CD4-positive, alpha-beta T cell treated with Interleukin-6 for 4 hours (primary cell): ENCODE data around the gene BCL11B.

ENCODE experiments used
- DNase-seq: peaks from one replicate; pipeline ENCODE4 v3.0.0-alpha.2; 2020; ENCODE audit warnings: mixed read lengths

Gene BCL11B

DNA sequence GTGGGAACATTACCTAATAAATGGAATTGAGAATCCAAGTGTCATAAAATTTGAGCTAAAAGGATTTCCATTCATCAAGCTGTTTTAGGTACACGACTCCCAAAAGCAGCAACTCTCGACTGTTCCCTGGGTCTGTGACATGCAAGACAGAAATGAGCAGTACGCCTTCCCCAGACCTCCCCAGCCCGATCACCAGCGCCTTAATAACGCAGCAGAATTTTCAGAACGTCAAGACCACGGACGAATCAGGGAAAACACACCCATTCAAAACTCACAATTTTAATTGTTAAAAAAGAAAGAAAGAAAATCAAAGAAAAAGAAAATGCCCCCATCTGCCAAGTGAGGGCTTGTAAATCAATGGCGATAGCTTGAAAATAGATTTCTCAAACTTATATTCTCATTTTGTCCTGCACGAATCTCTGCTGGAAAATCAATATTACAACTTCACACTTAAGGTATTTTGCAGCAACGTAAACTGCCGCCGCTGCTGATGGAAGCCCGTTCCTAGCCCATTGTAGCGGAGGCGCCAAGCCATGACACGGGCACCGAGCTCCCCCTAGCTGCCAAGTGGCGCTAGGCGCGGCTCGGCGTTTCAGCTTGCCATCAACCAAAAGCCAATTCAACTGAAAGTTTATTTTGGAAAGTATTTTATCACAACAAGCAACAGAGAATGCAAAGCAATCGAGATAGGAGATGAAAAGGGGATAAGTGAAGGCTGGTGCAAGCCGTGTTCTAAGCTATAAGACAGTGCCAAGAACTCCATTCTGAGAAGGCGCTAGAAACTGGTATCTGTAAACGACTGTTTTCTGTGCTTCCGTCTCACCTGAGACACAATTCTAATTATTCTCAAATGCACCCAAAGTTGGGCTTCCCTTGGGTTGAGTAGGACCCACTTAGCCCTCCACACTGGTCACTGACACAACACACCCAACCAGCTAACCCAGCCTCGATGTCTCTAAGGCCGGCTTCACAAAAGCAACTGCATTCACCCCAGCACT, 5.5 kb downstream of the BCL11B start:
- DNase-seq, result peak; percentile 91

- DNase-seq, result peak; percentile 55
Observed at GRCh38 chr14:99265571-99265970, 6.4 kb downstream of the BCL11B start.

- DNase-seq, result peak; percentile 33
Observed at GRCh38 chr14:99264691-99265450, 7.1 kb downstream of the BCL11B start.

DNA sequence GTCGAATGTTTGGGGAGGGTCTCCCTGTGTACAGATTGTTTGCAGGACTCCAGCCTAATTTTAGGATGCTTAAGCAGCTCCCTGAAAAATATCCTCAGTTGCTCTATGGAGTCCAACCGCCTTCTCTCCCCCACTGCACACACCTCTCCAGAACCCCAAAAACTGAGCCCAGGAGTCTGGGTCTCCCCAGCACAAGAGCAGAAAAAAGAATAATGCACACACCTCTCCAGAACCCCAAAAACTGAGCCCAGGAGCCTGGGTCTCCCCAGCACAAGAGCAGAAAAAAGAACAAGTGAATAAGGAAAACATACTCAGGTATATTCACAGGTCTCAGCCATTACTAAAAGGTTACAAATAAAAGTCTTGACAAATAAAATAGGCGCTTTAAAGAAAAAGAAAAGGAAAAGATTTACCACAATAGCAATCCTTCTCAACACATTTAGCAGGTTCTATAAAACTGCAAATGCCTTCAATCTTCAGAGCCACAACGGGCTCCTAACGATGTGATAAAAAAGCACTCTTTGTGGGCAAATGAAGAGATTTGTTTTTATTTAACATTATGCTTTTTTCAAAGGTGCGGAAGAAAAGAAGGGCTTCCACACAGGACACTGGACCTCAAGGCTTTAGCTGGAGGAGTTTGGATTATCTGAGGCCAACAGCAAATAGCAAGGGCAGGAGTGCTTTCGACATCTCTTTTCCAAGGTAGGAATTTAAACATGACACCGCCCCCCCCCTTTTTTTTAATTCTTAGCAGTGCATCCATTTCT, 8.2 kb downstream of the BCL11B start:
- peak; percentile 4 for DNase-seq

- DNase-seq, result peak; percentile 27
Observed at GRCh38 chr14:99262977-99263448, 9.0 kb downstream of the BCL11B start.

GRCh38 chr14:99261912-99262787, 9.8 kb downstream of the BCL11B start:
- peak; percentile 89 for DNase-seq

DNA sequence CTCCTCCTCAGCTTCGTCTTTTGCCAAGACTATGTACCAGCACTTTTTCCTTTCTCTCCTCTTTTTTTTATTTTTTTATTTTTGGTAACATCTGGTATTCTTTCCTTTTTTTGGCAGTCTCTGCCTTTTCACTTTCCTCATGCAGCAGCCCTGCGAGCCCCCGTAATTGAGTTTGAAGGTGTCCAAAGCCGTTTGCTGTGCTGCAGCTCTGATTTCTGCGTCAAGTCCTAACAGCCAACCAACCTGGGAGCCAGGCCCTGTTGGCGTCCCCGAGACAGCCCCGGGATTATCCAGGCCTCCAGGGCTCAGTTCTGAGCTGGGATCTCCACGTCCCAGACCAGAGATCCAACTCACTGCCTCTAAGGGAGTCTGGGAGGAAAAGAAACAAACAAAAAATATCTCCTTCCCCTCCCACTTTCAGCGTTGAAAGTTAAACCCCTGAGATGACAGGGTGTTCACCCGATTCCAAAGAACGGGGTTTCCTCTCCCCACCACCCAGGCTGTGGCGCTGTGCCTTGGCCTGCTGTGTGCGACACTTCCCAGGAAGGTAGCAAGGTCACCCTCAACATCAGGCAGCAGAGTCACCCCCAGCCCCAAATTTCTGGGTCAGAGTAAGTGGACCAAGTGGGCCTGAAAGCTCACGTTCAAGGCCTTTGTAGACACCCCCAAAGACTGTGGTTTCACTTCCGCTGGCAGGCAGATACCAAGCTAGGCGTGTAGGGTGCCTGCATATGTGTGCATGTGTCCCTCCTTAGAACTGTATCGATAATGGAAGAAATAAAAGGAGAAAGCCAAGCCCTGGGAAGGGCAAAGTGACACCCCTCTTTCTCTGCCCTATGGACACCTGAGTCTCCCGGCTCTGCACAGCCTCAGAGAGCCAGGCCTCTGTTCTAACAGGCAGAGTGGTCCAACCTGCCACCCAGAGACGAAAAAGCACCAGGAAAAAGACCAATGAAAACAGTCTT, 11.1 kb downstream of the BCL11B start:
- peak; percentile 73 for DNase-seq

DNA sequence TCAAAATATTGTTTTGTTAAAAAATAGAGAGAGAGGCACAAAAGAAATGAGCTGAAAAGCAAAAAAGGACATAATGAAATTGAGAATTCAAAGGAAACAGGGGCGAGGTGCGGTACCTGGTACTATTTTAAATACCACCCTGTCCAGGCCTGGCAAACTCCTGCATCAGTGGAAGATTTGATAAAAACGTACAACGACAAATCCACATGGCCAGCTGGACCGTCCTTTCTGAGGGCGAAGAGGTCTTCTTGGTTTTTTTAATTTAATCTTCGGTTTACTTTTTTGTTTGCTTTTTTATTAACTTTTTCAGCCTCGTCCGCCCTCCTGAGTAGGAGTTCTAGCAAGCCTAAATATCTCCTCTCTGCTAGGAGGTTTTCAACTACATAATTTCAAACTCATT, 11.9 kb downstream of the BCL11B start:
- DNase-seq, result no peak

DNA sequence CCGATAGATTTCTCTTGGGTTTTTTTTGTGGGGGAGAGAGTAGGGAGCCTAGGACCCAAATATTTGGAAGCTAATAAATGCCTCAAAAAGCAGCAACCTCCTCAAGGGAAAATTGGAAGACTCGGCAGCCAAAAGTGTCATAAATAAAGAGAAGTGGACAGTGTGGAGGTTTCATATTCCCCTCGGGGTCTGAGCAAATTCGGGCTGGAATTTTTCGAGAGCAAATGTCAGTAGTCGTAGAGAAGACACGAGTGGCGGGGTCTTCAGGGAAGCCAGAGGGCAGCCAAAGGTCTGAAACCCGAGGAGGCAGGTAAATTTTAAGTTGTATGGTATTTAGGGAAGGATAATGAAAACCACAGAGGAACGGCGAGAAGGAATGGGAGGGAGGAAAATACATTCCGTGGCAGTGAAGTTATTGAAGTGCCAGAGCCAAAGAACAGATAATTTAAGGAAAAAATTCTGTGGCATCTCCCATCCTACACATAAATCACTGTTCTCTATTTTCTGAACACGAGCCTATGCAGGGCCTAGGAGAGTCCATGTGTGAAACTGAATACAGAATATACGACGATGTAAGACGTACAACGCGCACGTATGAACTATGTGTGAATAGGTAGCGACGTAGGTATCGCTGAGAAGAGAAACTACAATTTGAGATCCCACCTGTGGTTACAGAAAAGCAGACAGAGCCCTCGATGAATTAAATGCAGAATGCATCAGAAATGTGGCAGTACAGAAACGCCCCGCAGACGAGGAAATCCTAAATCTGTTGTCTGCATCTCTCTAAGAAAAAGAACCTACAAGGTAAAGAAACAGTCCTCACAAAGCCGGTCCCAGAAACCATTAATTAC, 12.9 kb downstream of the BCL11B start:
- DNase-seq, result peak; percentile 66

DNA sequence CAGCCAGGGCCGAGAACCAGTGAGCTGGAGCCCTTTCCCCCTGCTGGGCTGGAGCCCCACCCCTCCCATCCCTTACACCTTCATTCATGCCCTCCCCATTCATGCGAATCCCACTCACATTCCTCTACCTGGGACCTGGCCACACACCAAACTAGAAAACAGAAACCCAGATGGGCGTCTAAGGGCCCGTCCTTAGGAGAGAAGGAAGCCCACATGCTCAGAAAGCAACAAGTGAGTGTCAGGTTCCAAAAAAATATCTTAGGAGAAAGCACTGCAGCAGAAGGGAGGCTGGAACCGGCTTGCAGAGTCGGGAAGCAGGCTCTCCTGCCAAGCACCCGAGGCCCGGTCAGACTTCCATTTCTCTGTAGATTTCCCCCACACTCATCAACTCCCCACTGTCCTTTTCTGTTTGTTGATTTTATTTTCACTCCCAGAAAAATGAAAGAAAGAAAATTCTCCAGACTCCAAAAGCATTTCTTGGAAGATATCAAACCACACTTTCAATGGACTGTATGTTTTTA, 13.6 kb downstream of the BCL11B start:
- DNase-seq, result no peak

GRCh38 chr14:99257673-99258221, 14.2 kb downstream of the BCL11B start:
- DNase-seq, result peak; percentile 35

GRCh38 chr14:99257122-99257672, 14.8 kb downstream of the BCL11B start:
- DNase-seq, result peak; percentile 15

DNA sequence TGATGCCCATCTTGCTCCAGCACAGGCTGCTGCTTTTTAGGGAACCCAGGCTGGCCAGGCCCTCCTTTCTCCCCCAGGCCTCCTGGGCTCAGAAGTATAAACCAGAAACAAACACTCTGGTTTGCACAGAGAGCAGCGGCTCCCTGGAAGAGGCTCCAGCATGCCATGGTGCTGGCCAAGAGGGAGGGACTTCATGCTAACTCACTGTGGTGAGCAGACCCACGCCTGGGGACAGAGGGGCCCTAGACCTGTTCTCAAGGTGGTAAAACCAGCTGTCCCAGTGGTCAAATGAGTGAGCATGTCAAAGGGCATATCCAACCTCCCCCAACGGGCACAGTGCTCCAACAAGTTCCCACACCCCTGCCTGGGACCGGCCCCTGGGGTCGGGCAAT, 15.5 kb downstream of the BCL11B start:
- no peak for DNase-seq

GRCh38 chr14:99255621-99256482, 16.1 kb downstream of the BCL11B start:
- peak; percentile 39 for DNase-seq

GRCh38 chr14:99254328-99255009, 17.5 kb downstream of the BCL11B start:
- peak; percentile 1 for DNase-seq

- peak; percentile 10 for DNase-seq
Observed at GRCh38 chr14:99253890-99254289, 18.1 kb downstream of the BCL11B start.
